ENCODE data around the gene DNAJA3. TPM values are rescaled to one million over a fixed set of nuclear protein-coding genes. Genes with fewer than 3 reads are reported as not detected.

Gene DNAJA3
- total and polyA plus RNA-seq, 9 of the 15 experiments (the other 6 are each of a cell fraction or from before 2014, with no cell fraction given): 8.1 to 105 (median 79.0) TPM

DNA sequence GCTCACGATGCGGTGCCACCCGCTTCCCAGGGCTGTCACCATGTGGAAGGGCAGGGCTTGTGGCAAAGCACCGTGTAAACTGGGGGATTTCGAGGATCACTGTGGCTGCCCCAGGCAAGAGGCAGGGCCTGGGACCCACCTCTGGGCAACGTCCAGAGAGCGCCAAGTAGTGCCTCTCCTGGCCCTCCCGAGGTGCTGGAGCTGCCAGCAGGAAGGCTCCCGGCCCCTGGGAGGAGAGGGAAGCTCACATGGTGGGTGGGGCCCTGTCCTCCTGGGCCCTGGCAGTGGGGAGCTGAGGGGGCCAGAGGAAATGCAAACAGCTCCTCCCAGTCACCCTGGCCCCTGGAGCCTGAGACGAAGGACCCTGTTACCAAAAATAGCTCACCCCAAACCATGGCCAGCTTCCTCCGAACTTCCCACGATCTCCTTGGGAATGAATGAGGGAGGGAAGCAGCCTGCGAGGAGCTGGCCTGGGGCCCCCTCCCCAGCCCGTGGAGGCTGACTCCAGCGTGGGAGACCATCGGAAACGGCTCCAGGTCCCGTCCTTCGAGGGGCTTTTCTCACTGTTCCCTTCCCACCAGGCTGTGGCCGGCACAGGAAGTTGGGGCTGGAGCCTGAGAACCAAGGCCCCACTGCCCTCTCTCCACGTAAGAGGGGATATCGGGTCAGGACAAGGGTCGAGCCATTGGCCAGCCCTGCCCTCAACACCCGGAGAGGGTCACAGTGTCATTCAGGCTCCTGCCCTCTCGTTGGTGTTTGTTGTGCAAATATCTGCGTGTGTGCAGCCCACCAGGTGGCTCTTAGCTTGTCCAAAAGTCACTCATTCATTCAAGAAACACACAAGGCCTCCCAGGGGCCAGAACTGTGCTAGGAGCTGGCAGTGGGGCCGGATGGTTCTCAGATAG, 36.4 kb upstream of the DNAJA3 start (continued):
- TF ChIP-seq, protein P1, sequence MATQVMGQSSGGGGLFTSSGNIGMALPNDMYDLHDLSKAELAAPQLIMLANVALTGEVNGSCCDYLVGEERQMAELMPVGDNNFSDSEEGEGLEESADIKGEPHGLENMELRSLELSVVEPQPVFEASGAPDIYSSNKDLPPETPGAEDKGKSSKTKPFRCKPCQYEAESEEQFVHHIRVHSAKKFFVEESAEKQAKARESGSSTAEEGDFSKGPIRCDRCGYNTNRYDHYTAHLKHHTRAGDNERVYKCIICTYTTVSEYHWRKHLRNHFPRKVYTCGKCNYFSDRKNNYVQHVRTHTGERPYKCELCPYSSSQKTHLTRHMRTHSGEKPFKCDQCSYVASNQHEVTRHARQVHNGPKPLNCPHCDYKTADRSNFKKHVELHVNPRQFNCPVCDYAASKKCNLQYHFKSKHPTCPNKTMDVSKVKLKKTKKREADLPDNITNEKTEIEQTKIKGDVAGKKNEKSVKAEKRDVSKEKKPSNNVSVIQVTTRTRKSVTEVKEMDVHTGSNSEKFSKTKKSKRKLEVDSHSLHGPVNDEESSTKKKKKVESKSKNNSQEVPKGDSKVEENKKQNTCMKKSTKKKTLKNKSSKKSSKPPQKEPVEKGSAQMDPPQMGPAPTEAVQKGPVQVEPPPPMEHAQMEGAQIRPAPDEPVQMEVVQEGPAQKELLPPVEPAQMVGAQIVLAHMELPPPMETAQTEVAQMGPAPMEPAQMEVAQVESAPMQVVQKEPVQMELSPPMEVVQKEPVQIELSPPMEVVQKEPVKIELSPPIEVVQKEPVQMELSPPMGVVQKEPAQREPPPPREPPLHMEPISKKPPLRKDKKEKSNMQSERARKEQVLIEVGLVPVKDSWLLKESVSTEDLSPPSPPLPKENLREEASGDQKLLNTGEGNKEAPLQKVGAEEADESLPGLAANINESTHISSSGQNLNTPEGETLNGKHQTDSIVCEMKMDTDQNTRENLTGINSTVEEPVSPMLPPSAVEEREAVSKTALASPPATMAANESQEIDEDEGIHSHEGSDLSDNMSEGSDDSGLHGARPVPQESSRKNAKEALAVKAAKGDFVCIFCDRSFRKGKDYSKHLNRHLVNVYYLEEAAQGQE (IDR thresholded peaks at IDR 0.05; ENCODE audit: borderline replicate concordance): no peak
- TF ChIP-seq, protein P1 (CRISPR knock-in tag; IDR thresholded peaks at IDR 0.05; ENCODE audit: low read depth): no peak
- TF ChIP-seq KLF6 (CRISPR knock-in tag; IDR thresholded peaks at IDR 0.05; ENCODE audit: borderline replicate concordance) (no peak), TFAM (CRISPR knock-in tag; conservative IDR thresholded peaks at IDR 0.05) (no peak), ZNF584 (CRISPR knock-in tag; IDR thresholded peaks at IDR 0.05; ENCODE audit: low read depth) (no peak)
